Sigmoid colon (tissue), 7 donors: Measurements from ENCODE around the gene MED4. TPM values are rescaled to one million over a fixed set of nuclear protein-coding genes. Genes with fewer than 3 reads are reported as not detected.
A peak's percentile ranks its signal among the peaks of the same experiment; 100 is the strongest.

ENCODE experiments used
- DNase-seq: peaks from one replicate; pipeline ENCODE4 v3.0.0-alpha.2; 2019
- H3K27ac ChIP-seq, 4 donors: fragments of 200-600 bp; sonication (generic); one replicate each; pipeline ENCODE4 v1.5.1; 2016 to 2019; ENCODE audit warnings: mild to moderate bottlenecking in 1 of 4
- H3K27me3 ChIP-seq, 3 donors: fragments of 200-600 bp; sonication (generic); one replicate each; pipeline ENCODE4 v1.5.1; 2019; ENCODE audit warnings: mild to moderate bottlenecking in 1 of 3
- H3K36me3 ChIP-seq, 4 donors: fragments of 200-600 bp; sonication (generic); one replicate each; pipeline ENCODE4 v1.5.1; 2016 to 2019
- H3K4me1 ChIP-seq, 4 donors: fragments of 200-600 bp; sonication (generic); one replicate each; pipeline ENCODE4 v1.5.1; 2017 to 2019
- H3K4me3 ChIP-seq, 4 donors: fragments of 200-600 bp; sonication (generic); one replicate each; pipeline ENCODE4 v1.5.1; 2017 to 2019; ENCODE audit warnings: mild to moderate bottlenecking in 2 of 4, moderate library complexity in 1 of 4
- H3K9me3 ChIP-seq, 4 donors: fragments of 200-600 bp in 3 of 4; sonication (generic) in 3 of 4; one replicate each; pipeline versions ENCODE4 v1.5.1 to v1.6.1; 2013 to 2019
- CTCF ChIP-seq, 4 experiments: fragments of 450-650 bp in 3 of 4; fragments of 200-600 bp in 1 of 4; IDR thresholded peaks; one replicate each; pipeline ENCODE4 v1.5.1; 2016 to 2019; ENCODE audit warnings: antibody characterized with exemption in 4 of 4, mild to moderate bottlenecking in 3 of 4, moderate library complexity in 2 of 4
- EP300 ChIP-seq, 4 donors: sonication (generic); formaldehyde crosslinking; IDR thresholded peaks; one replicate each; pipeline ENCODE4 v1.6.1; 2017; ENCODE audit warnings: antibody characterized with exemption in 4 of 4
- POLR2A ChIP-seq, 2 donors: fragments of 450-650 bp; IDR thresholded peaks; one replicate each; pipeline ENCODE4 v1.6.1; 2016; ENCODE audit warnings: antibody characterized with exemption in 2 of 2, mild to moderate bottlenecking in 2 of 2, moderate library complexity in 2 of 2
- POLR2AphosphoS5 ChIP-seq, 4 donors: sonication (generic); formaldehyde crosslinking; IDR thresholded peaks; one replicate each; pipeline ENCODE4 v1.6.1; 2017; ENCODE audit warnings: antibody characterized with exemption in 4 of 4
- WGBS, 2 donors: extraction: QIAGEN DNeasy Blood & Tissue Kit; methylation state at CpG; one replicate each; pipeline ENCODE4 v1.1.7; 2013; 5-methylcytosine and 5-hydroxymethylcytosine counted together
- intact Hi-C: fragments of 100-400 bp; cut with DNase I; formaldehyde crosslinking; loops from one replicate; pipeline ENCODE4 v1.15.1; 2023
- polyA plus RNA-seq, 3 donors: library from polyadenylated mRNA; stranded (reverse); fragments of 200-250 nt; gene quantifications; one replicate each; pipeline ENCODE4 v1.2.3, GENCODE V29; 2013
- small RNA-seq, 3 donors: library from RNA; depleted of rRNA; stranded (forward); fragments of <200 nt; gene quantifications; one replicate each; pipeline ENCODE3, GENCODE V24; 2016
- total RNA-seq, 4 donors: library from RNA; depleted of rRNA; stranded (reverse); fragments of >200 nt; gene quantifications; one replicate each; pipeline ENCODE4 v1.1.0, GENCODE V29; 2016
- donor health status: healthy with polysubstance abuse.
- donor health status: Bipolar disorder and iron deficiency.
- donor health status: healthy.

The MED4 gene
- total and polyA plus RNA-seq, 7 donors = 38.5 to 76.9 (median 49.9) TPM

DNA sequence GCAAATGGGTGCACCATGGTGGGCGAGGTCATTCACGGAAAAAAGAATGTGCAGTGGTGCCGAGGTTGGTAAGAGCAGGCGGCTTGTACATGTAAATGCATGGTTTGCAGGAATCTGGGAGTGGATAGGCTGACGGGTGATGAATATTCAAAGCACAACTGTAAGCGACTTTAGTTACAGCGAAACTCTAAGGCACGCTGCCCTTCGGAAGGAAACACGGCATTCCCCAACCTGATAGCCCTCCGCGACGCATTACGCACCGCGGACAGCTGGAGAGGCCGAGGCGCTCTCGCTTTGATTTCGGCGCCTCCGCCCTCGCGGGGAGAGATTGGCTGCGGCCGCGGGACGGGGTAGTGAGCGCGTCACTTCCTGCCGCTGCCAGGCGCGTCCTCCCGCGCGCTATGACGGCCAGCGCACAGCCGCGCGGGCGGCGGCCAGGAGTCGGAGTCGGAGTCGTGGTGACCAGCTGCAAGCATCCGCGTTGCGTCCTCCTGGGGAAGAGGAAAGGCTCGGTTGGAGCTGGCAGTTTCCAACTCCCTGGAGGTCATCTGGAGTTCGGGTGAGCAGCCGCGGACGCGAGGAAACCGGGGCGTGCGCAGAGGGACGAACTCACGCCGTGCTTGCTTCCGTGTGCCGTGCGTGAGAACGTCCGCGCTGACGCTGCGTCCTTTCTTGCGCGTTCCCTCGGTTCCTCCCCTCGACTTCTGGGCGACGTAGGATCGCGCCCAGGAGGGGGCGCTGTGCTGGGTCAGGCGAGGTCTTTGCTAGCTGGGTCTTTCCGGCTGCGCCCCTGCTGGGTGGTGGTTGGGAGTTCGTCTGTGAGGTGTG is 57.3 kb downstream of the MED4 start, which contains the start of gene NUDT15:
NUDT15 (plus strand) TSS at position 381 of the 828 bp plus-strand sequence; CDS start at position 402, 21 bp downstream.
- intact Hi-C loops = loop anchor here (5.0 kb wide), 4 partner anchors 35 to 545 kb away; partner anchors contain the start of genes ITM2B, MED4 and SUCLA2
- H3K36me3 ChIP-seq = peaks cover 0 to 16% (median 5%) of the 10 kb centered on the region in 4 donors
- WGBS, 2 donors = 0 to 1% methylated on average over 82 of the region's 82 CpGs
- H3K27me3 ChIP-seq = no peaks in the 10 kb centered on the region
- TF ChIP-seq CTCF (IDR thresholded peaks at IDR 0.05) = peak; percentile 88 to 98 (median 98)
- TF ChIP-seq EP300 (IDR thresholded peaks at IDR 0.05) = peak in 3 of 4 donors; percentile 33 to 81 (median 76)
- peak; percentile 59 to 66 for TF ChIP-seq POLR2A (IDR thresholded peaks at IDR 0.05)
- peak; percentile 82 to 97 (median 91) for TF ChIP-seq POLR2AphosphoS5 (IDR thresholded peaks at IDR 0.05)
- peaks cover 0 to 14% (median 14%) of the 10 kb centered on the region in 4 donors for H3K4me1 ChIP-seq
- DNase-seq = peak; percentile 96
- peak within 1 kb of the TSS; percentile 91 to 97 (median 96) for H3K27ac ChIP-seq
- peaks cover 0 to 3% (median 0%) of the 10 kb centered on the region in 4 donors for H3K9me3 ChIP-seq
- H3K4me3 ChIP-seq = peak within 1 kb of the TSS; percentile 62 to 78 (median 77)

DNA sequence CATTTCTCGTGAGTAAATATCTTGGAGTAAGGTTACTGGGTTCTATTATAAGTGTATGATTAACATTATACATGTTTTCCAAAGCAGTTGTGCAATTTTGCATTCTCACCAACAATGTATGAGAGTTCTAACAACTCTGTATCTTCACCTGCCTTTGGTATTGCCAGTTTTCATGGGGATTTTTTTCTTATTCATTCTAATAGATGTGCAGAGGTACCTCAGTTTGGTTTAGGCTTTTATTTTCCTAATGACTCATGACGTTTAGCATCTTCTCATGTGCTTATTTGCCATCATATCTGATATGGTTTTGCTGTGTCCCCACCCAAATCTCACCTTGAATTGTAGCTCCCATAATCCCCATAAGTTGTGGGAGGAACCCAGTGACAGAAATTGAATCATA is 65.0 kb downstream of the MED4 start:
- Histone ChIP-seq H3K4me1 (no peaks in the 10 kb centered on the region), H3K27ac (no peak overlapping the region), H3K4me3 (no peak overlapping the region), H3K9me3 (peaks cover 0 to 4% (median under 1%) of the 10 kb centered on the region in 4 donors), H3K27me3 (no peaks in the 10 kb centered on the region), H3K36me3 (no peaks in the 10 kb centered on the region)
- TF ChIP-seq EP300 (IDR thresholded peaks at IDR 0.05) (no peak), CTCF (IDR thresholded peaks at IDR 0.05) (no peak)
- WGBS, 2 donors = 66 to 92% methylated on average over 2 of the region's 2 CpGs
- intact Hi-C loops = no loop called here
- DNase-seq = no peak

- H3K4me1 ChIP-seq = no peaks in the 10 kb centered on the region
- no peaks in the 10 kb centered on the region for H3K36me3 ChIP-seq
- TF ChIP-seq EP300 (IDR thresholded peaks at IDR 0.05) = no peak
- no peak for TF ChIP-seq POLR2A (IDR thresholded peaks at IDR 0.05)
- no peaks in the 10 kb centered on the region for H3K27me3 ChIP-seq
- H3K9me3 ChIP-seq = peaks cover 0 to 4% (median under 1%) of the 10 kb centered on the region in 4 donors
- H3K27ac ChIP-seq = no peak overlapping the region
- H3K4me3 ChIP-seq = no peak overlapping the region
- DNase-seq = no peak
- intact Hi-C loops = no loop called here
Observed at GRCh38 chr13:48028066-48028465, 66.8 kb downstream of the MED4 start.

Small RNA genes within 50 kb of the gene (small RNA-seq; reads per million reads assigned to genes)
- 0 reads per million in 3 donors for gene POLR2KP2

Other genes with a start within 250 kb of the MED4 start
- 10 to 100 TPM; 34.9 to 62.1 (median 44.2) TPM for gene SUCLA2, start 93.8 kb downstream of the MED4 start, total RNA-seq
- gene SUCLA2, start 93.8 kb downstream of the MED4 start, polyA plus RNA-seq = 100 to 1,000 TPM in 1 of 3 donors, 10 to 100 TPM in 2; 43.2 to 102 (median 45.2) TPM
- 1 to 10 TPM; 6.6 to 8.9 (median 7.8) TPM for gene NUDT15, start 57.4 kb downstream of the MED4 start, total RNA-seq
- 10 to 100 TPM; 23.0 to 53.4 (median 40.2) TPM for gene NUDT15, start 57.4 kb downstream of the MED4 start, polyA plus RNA-seq
- 100 to 1,000 TPM; 266 to 478 (median 371) TPM for gene ITM2B, start 138.1 kb upstream of the MED4 start, total RNA-seq
- gene ITM2B, start 138.1 kb upstream of the MED4 start, polyA plus RNA-seq = 100 to 1,000 TPM; 147 to 285 (median 154) TPM
- 10 to 100 TPM; 26.0 to 35.6 (median 32.3) TPM for gene RB1, start 208.6 kb upstream of the MED4 start, total RNA-seq
- gene RB1, start 208.6 kb upstream of the MED4 start, polyA plus RNA-seq = 10 to 100 TPM; 15.6 to 32.4 (median 15.7) TPM